ENCODE results near the gene ENTPD7.

The ENTPD7 gene

DNA sequence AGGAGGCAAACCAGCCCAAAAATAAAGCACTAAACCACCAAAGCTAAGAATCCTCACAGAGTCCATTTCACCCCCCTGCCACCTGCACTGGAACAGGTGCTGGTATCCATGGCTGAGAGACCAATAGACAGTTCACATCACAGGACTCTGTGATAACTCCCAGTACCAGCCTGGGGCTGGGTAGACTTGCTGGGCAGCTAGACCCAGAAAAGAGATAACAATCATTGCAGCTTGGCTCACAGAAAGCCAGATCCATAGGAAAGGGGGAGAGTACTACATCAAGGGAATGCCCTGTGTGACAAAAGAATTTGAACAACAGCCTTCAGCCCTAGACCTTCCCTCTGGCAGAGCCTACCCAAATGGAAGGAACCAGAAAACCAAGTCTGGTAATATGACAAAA, 25.5 kb upstream of the ENTPD7 start:
- H3K27ac ChIP-seq (ENCODE audit: extremely low read depth, low read depth, low read length), result no peak overlapping the region
- no peak overlapping the region for H3K4me3 ChIP-seq (ENCODE audit: low read depth, low read length)
- TF ChIP-seq ZNF121 (tag by site-specific recombination; IDR thresholded peaks at IDR 0.05) (no peak), ZNF16 (tag by site-specific recombination; IDR thresholded peaks at IDR 0.05; ENCODE audit: low read depth) (no peak), ZBTB21 (tag by site-specific recombination; IDR thresholded peaks at IDR 0.05) (no peak), KLF17 (tag by site-specific recombination; IDR thresholded peaks at IDR 0.05) (no peak), ZNF645 (tag by site-specific recombination; IDR thresholded peaks at IDR 0.05) (no peak), ZNF596 (tag by site-specific recombination; IDR thresholded peaks at IDR 0.05) (no peak), KLF1 (tag by site-specific recombination; IDR thresholded peaks at IDR 0.05) (no peak), KLF16 (tag by site-specific recombination; IDR thresholded peaks at IDR 0.05) (no peak), ZSCAN5A (tag by site-specific recombination; IDR thresholded peaks at IDR 0.05) (no peak)
- TF ChIP-seq, protein P1, sequence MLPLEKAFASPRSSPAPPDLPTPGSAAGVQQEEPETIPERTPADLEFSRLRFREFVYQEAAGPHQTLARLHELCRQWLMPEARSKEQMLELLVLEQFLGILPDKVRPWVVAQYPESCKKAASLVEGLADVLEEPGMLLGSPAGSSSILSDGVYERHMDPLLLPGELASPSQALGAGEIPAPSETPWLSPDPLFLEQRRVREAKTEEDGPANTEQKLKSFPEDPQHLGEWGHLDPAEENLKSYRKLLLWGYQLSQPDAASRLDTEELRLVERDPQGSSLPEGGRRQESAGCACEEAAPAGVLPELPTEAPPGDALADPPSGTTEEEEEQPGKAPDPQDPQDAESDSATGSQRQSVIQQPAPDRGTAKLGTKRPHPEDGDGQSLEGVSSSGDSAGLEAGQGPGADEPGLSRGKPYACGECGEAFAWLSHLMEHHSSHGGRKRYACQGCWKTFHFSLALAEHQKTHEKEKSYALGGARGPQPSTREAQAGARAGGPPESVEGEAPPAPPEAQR (tag by site-specific recombination; IDR thresholded peaks at IDR 0.05), result no peak
- CTCF ChIA-PET, result no interaction called here
- POLR2A ChIA-PET, result no interaction called here
- no peaks in the 10 kb centered on the region for H3K9me3 ChIP-seq (ENCODE audit: control insufficient read depth, insufficient read depth, low read depth, low read length)
- no peaks in the 10 kb centered on the region for H3K36me3 ChIP-seq (ENCODE audit: control insufficient read depth in 2 of 2, insufficient read depth in 1 of 2, low read length in 2 of 2)
- 0 out of 2 replicates have a peak, but pooled peaks cover 2% of the 10 kb centered on the region for H3K4me1 ChIP-seq (ENCODE audit: control insufficient read depth, insufficient read depth, low read length)

GRCh38 chr10:99647601-99648151, 11.6 kb upstream of the ENTPD7 start:
- no peaks in the 10 kb centered on the region for H3K9me3 ChIP-seq (ENCODE audit: control insufficient read depth, insufficient read depth, low read depth, low read length)
- H3K27ac ChIP-seq (ENCODE audit: extremely low read depth, low read depth, low read length), result no peak overlapping the region
- H3K4me1 ChIP-seq (ENCODE audit: control insufficient read depth, insufficient read depth, low read length), result no peaks in the 10 kb centered on the region
- TF ChIP-seq ZNF16 (tag by site-specific recombination; IDR thresholded peaks at IDR 0.05; ENCODE audit: low read depth), result no peak
- no peak for TF ChIP-seq ZNF768 (tag by site-specific recombination; IDR thresholded peaks at IDR 0.05)
- no peak for TF ChIP-seq KLF1 (tag by site-specific recombination; IDR thresholded peaks at IDR 0.05)
- no peak for TF ChIP-seq ZNF747 (tag by site-specific recombination; IDR thresholded peaks at IDR 0.05)
- TF ChIP-seq, protein P2, sequence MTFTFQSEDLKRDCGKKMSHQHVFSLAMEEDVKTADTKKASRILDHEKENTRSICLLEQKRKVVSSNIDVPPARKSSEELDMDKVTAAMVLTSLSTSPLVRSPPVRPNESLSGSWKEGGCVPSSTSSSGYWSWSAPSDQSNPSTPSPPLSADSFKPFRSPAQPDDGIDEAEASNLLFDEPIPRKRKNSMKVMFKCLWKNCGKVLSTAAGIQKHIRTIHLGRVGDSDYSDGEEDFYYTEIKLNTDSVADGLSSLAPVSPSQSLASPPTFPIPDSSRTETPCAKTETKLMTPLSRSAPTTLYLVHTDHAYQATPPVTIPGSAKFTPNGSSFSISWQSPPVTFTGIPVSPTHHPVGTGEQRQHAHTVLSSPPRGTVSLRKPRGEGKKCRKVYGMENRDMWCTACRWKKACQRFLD (tag by site-specific recombination; IDR thresholded peaks at IDR 0.05), result no peak
- TF ChIP-seq ZNF248 (tag by site-specific recombination; IDR thresholded peaks at IDR 0.05), result no peak
- TF ChIP-seq, protein P3, sequence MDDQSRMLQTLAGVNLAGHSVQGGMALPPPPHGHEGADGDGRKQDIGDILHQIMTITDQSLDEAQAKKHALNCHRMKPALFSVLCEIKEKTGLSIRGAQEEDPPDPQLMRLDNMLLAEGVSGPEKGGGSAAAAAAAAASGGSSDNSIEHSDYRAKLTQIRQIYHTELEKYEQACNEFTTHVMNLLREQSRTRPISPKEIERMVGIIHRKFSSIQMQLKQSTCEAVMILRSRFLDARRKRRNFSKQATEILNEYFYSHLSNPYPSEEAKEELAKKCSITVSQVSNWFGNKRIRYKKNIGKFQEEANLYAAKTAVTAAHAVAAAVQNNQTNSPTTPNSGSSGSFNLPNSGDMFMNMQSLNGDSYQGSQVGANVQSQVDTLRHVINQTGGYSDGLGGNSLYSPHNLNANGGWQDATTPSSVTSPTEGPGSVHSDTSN (CRISPR knock-in tag; IDR thresholded peaks at IDR 0.05), result no peak
- no peaks in the 10 kb centered on the region for H3K36me3 ChIP-seq (ENCODE audit: control insufficient read depth in 2 of 2, insufficient read depth in 1 of 2, low read length in 2 of 2)
- ChIA-PET POLR2A (interaction anchor here (1.4 kb wide), 1 partner anchor 12 kb away, joined by 4 read pairs; the partner anchor contains the start of gene ENTPD7), CTCF (interaction anchor here (0.6 kb wide), 2 partner anchors 96 to 249 kb away, joined by 3 to 4 read pairs; no protein-coding TSS in a partner anchor)
- H3K4me3 ChIP-seq (ENCODE audit: low read depth, low read length), result no peak overlapping the region

Data from HEK293 (cell line).